ENCODE results near the gene EEF1AKMT4.

Gene EEF1AKMT4

DNA sequence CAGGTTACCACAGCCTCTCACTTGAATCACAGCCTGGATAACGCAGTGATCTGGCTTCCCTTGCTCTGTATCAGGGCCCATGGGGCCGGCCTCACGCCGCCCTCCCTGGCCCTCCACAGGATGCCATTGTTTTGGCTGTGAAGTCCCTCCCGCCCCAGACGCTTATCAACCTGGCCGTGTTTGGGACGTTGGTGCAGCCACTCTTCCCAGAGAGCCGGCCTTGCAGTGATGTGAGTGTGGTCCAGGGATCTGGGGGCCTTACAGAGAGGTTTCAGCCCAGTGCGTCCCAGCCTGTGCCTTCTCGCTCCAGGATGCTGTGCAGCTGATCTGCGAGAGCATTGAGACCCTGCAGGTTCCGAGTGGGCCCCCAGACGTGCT, 13.4 kb upstream of the EEF1AKMT4 start:
- DNase-seq: no peak

DNA sequence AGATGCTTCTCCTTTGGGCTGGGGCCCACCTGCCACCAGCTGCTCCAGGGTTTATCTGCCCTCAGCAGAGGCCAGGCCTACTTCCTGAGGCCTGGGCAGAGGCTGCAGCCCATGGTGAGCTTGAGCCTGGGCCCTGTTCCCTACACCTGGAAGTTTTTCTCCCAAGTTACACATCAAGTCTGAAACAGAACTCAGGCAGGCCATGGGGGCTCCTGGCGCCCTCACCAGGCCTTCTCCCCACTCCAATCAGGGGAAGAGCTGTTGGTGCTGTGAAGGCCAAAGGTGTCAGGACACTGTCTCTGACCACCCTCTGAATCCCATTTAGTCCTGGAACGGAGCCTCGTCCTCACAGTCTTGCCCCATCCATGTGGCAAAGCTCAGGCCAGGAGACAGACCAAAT, 12.8 kb upstream of the EEF1AKMT4 start:
- no peak for DNase-seq

DNA sequence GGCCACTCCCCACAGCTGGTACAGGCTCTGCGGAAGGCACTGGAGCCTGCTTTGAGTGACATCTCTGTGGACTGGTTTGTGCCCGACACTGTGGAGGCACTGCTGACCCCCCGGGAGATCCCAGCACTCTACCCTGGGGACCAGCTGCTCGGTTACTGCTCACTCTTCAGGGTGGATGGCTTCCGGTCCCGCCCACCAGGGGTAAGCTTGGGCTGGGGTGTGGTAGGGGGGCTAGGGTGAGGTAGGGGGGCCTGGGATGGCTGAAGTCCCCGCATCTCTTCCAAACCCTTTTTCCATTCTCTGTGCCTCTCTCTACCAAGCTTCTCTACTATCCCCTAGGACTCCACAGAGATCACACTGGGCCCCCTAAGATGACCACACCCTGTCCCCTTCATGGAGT, 12.3 kb upstream of the EEF1AKMT4 start:
- no peak for DNase-seq

DNA sequence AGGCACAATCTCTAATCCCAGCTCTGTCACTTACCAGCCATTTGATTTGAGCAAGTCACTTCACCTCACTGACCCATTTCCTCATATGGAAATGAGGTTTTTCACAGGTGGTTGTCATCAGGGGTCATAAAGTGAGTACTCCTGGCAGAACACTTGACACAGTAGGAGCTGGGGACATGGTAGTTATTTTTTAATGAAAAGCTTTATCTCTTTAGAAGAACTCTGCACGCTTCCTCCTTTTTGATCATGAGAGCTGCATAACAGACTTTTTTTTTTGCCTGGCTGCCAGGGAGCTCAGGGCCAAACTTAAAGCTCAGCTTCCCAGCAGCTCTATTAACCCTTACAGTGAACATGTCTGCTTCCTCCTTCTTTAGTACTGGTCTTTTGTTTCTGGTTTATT, 11.7 kb upstream of the EEF1AKMT4 start:
- DNase-seq: no peak

DNA sequence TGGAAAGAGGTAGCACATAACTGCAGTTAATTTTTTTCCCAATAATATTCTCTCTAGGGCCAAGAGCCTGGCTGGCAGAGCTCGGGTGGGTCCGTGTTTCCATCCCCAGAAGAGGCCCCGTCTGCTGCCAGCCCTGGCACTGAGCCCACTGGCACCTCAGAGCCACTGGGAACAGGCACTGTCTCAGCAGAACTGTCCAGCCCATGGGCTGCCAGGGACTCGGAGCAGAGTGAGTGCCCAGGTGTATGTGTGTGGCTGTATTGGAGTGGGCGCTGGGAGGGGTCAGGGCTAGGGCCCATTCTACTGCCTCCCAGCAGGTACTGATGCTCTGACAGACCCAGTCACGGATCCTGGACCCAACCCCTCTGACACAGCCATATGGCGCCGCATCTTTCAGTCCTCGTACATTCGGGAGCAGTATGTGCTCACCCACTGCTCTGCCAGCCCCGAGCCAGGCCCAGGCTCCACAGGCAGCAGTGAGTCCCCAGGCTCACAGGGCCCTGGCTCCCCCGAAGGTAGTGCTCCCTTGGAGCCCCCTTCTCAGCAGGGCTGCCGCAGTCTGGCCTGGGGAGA, 11.1 kb upstream of the EEF1AKMT4 start:
- no peak for DNase-seq

DNA sequence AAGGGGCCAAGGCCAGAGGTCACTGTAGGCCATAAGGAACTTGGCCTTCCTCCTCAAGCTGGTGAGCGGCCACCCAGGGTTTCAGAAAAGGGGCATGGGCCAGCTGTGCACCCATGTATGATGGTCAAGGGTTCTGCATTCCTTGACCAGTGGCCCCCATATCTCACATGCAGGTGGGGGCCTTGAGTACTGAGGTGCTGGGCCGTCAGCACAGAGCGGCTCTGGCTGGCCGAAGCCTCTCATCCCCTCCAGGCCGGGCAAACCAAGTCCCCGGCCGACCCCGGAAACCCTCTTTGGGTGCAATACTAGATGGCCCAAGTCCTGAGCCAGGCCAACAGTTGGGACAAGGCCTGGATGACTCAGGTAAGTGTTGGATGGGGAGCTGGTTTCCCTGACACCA, 10.3 kb upstream of the EEF1AKMT4 start:
- no peak for DNase-seq

DNA sequence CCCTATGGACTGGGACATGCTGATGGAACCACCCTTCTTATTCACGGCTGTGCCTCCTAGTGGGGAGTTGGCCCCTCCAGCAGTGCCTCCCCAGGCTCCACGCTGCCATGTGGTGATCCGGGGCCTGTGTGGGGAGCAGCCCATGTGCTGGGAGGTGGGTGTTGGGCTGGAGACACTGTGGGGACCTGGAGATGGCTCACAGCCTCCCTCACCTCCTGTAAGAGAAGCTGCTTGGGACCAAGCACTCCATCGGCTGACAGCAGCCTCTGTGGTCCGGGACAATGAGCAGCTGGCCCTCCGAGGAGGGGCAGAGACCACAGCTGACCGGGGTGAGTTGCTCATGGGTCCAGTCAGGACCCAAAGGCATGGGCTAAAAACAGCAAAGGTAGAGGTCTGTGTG, 9.8 kb upstream of the EEF1AKMT4 start:
- DNase-seq: no peak

DNA sequence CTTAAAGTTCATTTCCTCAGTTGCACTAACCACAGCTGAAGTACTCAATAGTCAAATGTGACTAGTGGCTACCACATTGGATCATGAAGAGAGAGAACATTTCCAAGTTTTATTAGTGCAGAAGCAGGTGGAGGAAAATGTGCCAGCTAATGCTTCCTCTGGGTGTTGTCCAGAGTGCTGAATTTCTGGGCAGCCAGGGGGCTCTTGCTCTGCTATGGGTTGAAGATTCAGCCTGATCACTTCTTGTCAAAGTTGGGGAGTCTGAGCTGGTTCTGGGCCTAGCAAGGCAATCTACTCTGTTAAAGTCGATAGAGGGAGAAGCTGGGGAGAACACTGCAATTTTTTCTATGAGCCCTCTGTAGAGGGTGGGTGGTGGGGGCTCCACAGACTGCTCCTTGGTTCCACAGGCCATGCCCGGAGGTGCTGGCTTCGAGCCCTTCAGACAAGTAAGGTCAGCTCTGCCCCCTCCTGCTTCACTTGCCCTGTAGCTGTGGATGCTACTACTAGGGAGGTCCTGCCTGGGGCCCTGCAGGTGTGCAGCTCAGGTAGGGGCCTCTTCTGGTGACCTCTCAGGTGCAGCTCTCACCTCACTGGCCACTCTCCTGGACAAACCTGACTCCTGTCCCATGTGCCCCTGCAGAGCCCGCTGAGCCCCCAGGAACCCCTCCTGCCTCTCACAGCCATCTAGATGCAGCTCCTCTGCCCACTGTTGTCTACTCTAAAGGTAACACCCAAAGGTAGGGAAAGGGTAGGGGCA, 8.9 kb upstream of the EEF1AKMT4 start:
- DNase-seq: no peak

DNA sequence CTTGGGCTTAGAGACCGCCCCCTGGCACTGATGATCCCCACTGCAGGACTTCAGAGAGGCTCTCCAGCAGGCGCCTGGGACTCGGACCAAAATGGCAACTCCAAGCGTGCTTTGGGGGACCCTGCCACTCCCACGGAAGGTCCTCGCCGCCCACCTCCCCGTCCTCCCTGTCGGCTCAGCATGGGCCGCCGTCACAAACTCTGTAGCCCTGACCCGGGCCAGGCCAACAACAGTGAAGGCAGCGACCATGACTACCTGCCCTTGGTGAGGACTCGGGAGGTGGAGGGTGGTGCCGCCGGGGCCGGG, 8.4 kb upstream of the EEF1AKMT4 start:
- no peak for DNase-seq

DNA sequence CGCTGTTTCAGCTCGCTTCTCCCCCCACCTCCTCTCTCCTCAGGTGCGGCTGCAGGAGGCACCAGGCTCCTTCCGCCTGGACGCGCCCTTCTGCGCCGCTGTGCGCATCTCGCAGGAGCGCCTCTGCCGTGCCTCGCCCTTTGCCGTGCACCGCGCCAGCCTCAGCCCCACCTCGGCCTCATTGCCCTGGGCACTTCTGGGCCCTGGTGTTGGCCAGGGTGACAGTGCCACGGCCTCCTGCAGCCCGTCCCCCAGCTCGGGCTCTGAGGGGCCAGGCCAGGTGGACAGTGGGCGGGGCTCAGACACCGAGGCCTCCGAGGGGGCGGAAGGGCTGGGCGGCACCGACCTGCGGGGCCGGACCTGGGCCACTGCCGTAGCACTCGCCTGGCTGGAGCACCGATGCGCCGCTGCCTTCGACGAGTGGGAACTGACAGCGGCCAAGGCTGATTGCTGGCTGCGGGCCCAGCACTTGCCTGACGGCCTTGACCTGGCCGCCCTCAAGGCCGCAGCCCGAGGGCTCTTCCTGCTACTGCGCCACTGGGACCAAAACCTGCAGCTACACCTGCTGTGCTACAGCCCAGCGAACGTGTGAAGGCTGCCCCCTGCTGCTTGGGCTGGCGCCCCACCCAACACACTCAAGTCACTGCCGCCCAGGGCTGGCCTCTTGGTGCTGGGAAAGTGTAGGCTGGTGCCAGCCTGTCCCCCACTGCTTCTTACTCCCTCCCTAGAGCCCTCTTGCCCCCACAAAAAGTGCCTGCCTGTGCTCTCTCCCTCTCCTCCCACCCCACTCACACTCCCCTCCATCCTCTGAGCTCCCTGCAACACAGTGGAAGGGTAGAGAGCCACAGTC, 7.8 kb upstream of the EEF1AKMT4 start:
- DNase-seq: no peak

DNA sequence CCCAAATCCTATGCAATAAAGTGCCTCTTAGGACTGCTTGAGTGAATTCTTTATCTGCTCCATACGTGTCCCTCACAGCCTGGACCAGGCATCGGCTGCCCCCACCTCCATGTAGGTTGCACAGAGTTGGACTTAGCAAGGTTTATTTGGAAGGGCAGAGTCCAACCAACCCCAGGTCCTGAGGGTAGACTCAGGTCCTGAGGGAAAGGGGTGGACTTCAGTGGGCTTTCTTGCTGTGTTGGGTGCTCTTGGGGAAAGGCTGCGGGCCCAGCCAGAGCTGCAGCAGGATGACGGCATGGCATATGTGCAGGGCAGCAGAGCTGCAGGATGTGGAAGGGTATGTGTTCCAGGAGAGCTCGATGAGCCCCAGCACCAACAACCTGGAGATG, 7.2 kb upstream of the EEF1AKMT4 start:
- DNase-seq: no peak

DNA sequence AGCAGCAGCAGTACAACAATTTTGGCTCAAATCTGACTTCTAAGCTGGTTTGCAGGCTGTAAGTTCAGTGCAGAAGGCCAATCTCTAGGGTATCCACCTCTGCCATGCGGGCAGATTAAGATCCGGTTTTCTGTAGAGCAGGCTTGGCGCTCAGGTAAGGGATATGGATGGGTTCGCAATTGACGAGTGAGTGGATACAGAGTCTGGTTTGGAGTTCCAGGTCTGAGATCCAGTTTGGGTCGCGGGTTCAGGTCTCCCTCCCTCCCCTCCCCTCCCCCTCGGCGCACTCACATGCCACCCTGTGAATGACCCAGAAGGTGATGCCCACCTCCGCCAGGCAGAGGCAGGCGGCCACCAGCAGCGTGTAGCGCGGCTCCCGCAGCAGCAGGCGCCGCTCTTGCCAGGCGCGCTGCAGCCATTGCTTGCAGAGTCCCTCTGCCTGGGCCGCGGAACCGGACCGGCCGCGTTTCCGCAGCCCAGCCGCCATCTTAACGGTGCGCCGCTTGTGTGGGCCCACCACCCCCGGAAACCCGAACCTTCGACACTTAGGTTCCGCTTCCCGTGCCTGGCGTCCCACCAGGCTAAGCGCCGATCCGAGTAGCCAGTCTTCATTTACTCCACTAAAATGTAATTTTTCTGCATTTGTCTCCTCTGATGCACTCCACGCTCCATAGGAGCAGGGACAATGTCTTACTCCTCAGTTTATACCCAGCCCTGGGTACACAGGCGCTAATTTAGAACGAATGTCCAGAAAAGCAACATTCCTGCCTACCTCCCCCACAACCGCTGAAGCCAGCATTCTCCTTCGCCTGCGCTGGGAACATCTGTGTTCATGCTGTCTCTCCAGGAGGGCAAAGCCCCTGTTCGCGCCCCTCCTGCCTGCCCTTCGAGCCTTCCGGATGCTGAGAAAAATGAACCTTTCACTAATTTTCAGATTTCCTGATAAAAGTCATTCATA, 739 bp upstream of the EEF1AKMT4 start, which contains the start of gene ALG3:
Gene ALG3 (minus strand): TSS at position 509 of the 958 bp plus-strand sequence. CDS start 22 bp downstream, at position 487.
- peak; percentile 83 for DNase-seq

DNA sequence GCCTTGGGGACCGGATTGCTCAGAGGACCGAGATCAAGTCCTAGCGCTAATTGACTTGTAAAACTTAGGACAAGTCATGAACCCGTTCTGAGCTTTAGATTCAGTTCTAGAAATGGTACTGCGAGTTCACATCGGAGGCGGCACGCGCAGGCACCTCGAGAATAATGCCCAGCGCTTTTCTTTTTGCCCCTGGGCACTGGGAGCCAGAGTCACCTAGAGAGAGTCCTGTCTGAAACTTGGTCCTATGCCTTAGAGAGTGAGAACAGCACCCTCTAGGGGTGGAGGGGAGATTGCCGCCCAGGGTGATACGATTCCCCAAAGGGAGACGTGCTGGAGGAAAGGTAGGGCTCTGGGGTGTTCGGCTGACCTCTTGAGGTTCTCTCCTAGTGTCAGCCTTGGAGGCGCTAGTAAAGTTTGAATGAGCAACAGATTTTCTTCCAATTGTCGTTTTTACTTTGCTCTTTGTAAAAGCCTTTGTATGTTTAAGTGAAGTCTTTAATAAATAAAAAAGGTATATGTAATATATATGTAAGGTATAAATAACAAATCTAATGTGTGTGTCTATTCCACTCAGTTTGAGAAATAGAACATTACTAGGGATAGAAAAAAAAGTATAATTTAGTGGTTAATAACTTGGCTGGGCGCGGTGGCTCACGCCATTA, 826 bp downstream of the EEF1AKMT4 start:
- DNase-seq: peak; percentile 80

DNA sequence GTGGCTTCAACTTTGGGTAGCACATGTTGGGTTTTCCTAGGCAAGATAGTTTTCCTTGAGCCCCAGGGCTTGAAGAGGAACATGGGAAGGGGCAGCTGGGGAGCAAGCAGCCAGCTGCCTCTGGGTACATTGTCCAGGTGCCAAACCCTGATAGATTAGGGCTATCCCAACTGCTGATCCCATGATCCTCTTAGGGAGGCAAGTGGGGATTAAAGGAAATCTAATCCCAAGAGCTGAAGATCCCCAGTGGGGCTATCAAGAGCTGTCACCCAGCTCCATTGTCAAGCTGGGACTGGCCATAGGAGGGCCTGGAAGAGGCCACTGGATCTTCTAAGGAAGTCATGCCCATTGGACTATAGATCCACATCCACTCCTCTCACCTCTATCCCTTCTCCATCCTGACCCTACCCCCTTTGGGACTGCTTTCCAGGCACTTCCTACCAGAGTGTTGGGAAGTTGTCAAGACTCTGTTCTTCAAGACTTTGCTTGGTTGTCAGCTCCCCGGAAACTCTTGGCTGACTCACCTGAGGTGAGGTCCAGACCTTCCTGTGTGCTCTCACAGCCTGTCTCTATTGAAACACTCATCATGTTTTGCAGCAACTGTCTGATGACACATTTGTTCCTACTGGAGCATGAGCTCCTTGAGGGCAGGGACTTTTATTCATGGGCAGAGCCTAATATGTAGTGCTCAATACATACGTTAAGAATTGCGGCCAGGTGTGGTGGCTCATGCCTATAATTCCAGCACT, 6.0 kb downstream of the EEF1AKMT4 start:
- DNase-seq: no peak

DNA sequence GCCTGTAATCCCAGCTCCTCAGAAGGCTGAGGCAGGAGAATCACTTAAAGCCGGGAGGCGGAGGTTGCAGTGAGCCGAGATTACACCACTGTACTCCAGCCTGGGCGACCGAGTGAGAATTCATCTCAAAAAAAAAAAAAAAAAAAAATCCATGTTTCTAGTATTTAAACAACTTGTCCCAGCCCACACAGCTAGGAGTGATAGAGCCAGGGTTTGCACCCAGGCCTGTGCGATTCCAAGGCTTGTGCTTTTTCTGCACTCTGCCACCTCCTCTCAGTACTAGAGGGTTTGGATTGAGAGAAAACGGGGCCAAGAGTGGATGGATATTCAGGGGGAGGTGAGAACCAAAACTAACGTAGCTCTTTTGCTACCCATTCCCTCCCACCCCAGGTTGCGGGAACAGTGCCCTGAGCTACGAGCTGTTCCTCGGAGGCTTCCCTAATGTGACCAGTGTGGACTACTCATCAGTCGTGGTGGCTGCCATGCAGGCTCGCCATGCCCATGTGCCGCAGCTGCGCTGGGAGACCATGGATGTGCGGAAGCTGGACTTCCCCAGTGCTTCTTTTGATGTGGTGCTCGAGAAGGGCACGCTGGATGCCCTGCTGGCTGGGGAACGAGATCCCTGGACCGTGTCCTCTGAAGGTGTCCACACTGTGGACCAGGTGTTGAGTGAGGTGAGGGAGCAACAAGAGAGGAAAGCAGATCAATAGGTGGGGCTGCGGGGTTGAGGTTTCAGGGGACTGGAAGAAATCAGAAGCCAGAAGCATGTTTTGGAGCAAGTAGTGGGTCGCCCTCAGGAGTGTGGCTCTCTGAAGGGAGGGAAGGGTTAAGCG, 7.8 kb downstream of the EEF1AKMT4 start:
- DNase-seq: no peak

DNA sequence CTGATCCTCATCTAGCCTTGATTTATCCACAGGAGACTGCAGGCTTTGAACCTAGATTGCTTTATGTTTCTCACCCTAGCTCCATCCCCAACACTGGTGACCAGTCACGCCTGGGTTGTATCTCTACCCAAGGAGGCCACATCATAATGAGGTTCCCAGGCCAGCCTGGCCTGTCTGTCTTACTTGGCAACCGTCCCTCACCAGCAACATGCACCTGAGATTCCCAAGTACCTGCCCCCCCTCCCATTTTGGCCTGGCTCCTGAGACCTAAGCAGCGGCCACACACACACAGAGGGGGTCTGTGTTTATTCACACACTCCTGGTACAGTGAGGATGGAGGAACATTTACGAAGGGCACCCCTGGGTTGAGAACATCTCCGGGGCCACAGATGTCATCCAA, 9.5 kb downstream of the EEF1AKMT4 start:
- no peak for DNase-seq

DNA sequence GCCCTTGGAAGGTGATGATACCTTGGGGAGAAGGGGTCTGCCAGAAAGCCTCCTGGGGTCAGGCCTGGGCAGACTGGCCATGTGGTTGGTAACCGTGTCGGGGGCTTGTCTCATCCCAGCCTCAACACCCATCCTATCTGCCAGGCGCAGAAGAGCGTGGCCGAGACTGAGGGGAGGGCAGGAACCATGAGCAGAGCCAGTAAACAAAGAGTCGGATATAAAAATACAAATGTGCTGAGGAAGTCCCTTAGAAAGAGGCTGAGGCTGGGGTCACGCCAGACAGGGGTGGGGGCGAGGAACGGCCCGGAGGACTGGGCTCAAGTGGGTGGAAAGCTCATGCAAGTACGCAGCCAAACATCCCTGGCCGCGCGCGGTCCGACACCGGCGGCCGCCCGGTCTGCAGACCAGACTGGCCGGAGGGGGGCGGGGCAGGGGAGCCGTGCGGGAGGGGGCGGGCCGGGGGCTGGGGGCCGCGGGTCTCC, 10.0 kb downstream of the EEF1AKMT4 start:
- no peak for DNase-seq

DNA sequence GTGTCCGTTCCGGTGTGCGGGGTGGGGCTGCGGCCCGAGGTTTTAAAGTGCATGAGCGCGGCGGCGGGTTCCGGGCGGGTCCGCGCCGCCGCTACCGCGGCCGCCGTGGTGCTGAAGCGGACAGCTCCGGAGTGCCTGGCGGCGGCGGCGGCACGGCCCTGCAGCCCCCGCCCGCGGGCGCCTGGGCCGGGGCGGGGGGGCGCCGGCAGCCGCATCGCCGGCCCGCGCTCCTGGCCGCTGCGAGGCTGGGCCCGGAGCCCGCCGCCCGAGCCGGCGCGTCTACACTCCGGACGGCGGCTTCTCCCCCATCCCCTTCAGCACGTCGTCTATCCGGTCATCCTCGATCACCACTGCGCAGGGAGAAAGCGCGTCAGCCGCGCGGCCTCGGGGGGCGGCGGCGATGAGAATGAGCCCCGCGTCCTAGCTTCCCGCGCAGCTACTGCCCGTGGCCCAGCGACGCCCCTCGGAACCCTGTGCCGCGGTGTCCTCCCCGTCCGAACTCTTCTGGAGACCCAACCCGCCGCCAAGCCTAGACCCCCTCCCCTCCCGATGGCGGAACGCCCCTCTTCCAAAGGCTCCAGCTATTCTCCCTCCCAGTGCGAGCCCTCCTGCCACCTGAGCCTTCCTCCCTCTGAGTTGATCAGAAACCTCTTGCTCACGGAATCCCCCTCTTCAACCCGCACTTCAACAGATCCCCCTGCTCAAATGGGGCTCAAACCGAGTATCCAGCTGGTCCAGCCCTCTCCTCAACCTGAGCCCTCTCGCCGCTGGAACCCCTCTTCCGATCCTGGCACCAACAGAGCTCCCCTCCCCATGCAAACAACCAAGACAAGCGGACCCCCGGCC, 10.6 kb downstream of the EEF1AKMT4 start:
- DNase-seq: no peak

DNA sequence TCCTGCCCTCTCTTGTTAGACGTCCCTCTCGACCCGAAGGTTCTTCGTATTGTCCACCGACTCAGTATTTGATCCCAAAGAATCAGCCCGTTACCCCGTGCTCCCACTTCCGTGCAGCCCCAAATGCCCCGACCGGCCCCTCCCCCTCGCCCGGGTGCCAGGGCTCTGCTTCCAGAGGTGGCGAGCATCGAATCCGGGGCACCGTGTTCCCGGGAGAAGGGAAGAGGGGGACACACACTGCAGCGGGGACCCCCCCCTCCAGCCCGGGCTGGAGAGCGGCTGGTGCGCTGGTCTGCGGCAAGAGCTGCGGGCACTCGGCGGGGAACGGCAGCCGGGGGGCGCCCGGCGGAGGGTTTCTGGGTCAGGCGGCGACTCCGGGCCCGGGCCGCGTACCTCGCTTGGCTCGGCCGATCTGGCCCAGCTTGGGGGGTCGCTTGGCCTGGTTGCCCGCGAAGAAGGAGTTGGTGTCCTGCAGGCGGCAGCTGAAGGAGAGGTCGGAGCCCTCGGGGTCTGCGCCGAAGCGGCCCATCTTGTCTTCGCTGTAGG, 11.3 kb downstream of the EEF1AKMT4 start:
- no peak for DNase-seq

Data from activated effector memory CD4-positive, alpha-beta T cell treated with Interleukin-2 at 50 U/mL for 16 hours (primary cell).